HCT116 (cell line): ENCODE results near the gene CUEDC1. TPM values are rescaled to one million over a fixed set of nuclear protein-coding genes. Genes with fewer than 3 reads are reported as not detected.

Experiments used
- ATAC-seq: fragments of 200-7000 bp; cut with Tn5 transposase; 2 replicates; pipeline ENCODE4 v1.9.1; 2020; ENCODE audit warnings: mild to moderate bottlenecking, moderate library complexity
- BruUV-seq: library from RNA; stranded (reverse); fragments of 400-500 nt; replicated peaks from 2 replicates; lab custom pipeline; 2021; lab: Mats Ljungman, UMichigan
- CTCF ChIA-PET: fragments of 300-600 bp; sonication (Branson Sonifier 250); formaldehyde crosslinking; loops from one replicate; lab custom pipeline; 2021; ENCODE audit warnings: antibody characterized with exemption; lab: Charles Lee
- POLR2A ChIA-PET: fragments of 300-600, 350-600 bp; sonication (Branson Sonifier 250); formaldehyde crosslinking; loops from one replicate; lab custom pipeline; 2021; ENCODE audit warnings: antibody characterized with exemption; lab: Charles Lee
- RAD21 ChIA-PET, 2 experiments: fragments of 300-600 bp; sonication (Branson Sonifier 250); formaldehyde crosslinking; loops; one replicate each; lab custom pipeline; 2023; ENCODE audit warnings: low total read pairs in 2 of 2; ENCODE audit not compliant: uncharacterized antibody in 2 of 2, unreplicated experiment in 2 of 2, low non-redundant PET in 1 of 2; lab: Charles Lee
- DNase-seq: peaks from one replicate; pipeline ENCODE4 v3.0.0-alpha.2; 2010; ENCODE audit warnings: low read depth, low spot score
- H2AFZ ChIP-seq: fragments of 200-600 bp; shearing (Covaris generic), sonication (generic); 2 replicates; pipeline ENCODE4 v1.6.1; 2017; ENCODE audit warnings: low read depth, mixed run types, mixed read lengths, antibody characterized with exemption, low read length; ENCODE audit not compliant: poor library complexity, severe bottlenecking
- H3K27ac ChIP-seq: 2 replicates; pipeline ENCODE4 v1.5.1; 2012; ENCODE audit warnings: low read depth, low read length
- H3K27me3 ChIP-seq: fragments of 200-600 bp; sonication (generic); 2 replicates; pipeline ENCODE4 v1.6.1; 2016; ENCODE audit warnings: mixed run types, low read length, mixed read lengths; ENCODE audit not compliant: insufficient read depth
- H3K36me3 ChIP-seq, 2 experiments: fragments of 200-500 bp in 1 of 2; fragments of 200-600 bp in 1 of 2; sonication (Bioruptor generic) in 1 of 2; sonication (generic) in 1 of 2; 2 replicates each; pipeline versions ENCODE4 v1.5.1 to v1.6.1; 2014 to 2016; ENCODE audit warnings: low read length in 2 of 2, inconsistent platforms in 1 of 2, mixed read lengths in 1 of 2, mixed run types in 1 of 2; ENCODE audit not compliant: insufficient read depth in 2 of 2, control insufficient read depth in 1 of 2
- H3K4me1 ChIP-seq, 2 experiments: fragments of 200-600 bp in 1 of 2; sonication (generic) in 1 of 2; 2 replicates each; pipeline versions ENCODE4 v1.5.1 to v1.6.1; 2012 to 2017; ENCODE audit warnings: low read length in 2 of 2, inconsistent platforms in 1 of 2, mild to moderate bottlenecking in 1 of 2, mixed read lengths in 1 of 2, mixed run types in 1 of 2, moderate library complexity in 1 of 2; ENCODE audit not compliant: insufficient read depth in 2 of 2, control insufficient read depth in 1 of 2
- H3K4me2 ChIP-seq: fragments of 200-600 bp; sonication (generic); 2 replicates; pipeline ENCODE4 v1.6.1; 2017; ENCODE audit warnings: mixed run types, low read length, mixed read lengths
- H3K4me3 ChIP-seq, 2 experiments: fragments of 200-600 bp in 1 of 2; sonication (generic) in 1 of 2; replicated peaks in 1 of 2; 2 replicates each; pipeline ENCODE4 v1.5.1; 2011 to 2016; ENCODE audit warnings: low read length in 2 of 2, control low read depth in 1 of 2, low read depth in 1 of 2, mild to moderate bottlenecking in 1 of 2, mixed read lengths in 1 of 2, mixed run types in 1 of 2
- H3K79me2 ChIP-seq: fragments of 200-600 bp; sonication (generic); 2 replicates; pipeline ENCODE4 v1.6.1; 2017; ENCODE audit warnings: mild to moderate bottlenecking, mixed run types, low read length, moderate library complexity, mixed read lengths; ENCODE audit not compliant: insufficient read depth
- H3K9ac ChIP-seq: fragments of 200-600 bp; sonication (generic); 2 replicates; pipeline ENCODE4 v1.6.1; 2016; ENCODE audit warnings: low read length, mixed read lengths
- H3K9me2 ChIP-seq: fragments of 200-600 bp; sonication (generic), shearing (Covaris generic); 2 replicates; pipeline ENCODE4 v1.6.1; 2017; ENCODE audit warnings: mixed run types, mild to moderate bottlenecking, moderate library complexity; ENCODE audit not compliant: insufficient read depth
- H3K9me3 ChIP-seq, 2 experiments: fragments of 200-500 bp in 1 of 2; fragments of 200-600 bp in 1 of 2; sonication (Bioruptor generic) in 1 of 2; sonication (generic) in 1 of 2; 2 replicates each; pipeline ENCODE4 v1.6.1; 2014 to 2017; ENCODE audit warnings: low read length in 2 of 2, mixed read lengths in 2 of 2, inconsistent platforms in 1 of 2, low read depth in 1 of 2, mild to moderate bottlenecking in 1 of 2, mixed run types in 1 of 2, moderate library complexity in 1 of 2; ENCODE audit not compliant: control insufficient read depth in 1 of 2, insufficient read depth in 1 of 2
- H4K20me1 ChIP-seq: fragments of 200-600 bp; sonication (generic), shearing (Covaris generic); 2 replicates; pipeline ENCODE4 v1.6.1; 2017; ENCODE audit warnings: mixed run types, mild to moderate bottlenecking, moderate library complexity; ENCODE audit not compliant: insufficient read depth
- CBX3 ChIP-seq: IDR thresholded peaks from 2 replicates; pipeline ENCODE4 v1.6.1; 2012; ENCODE audit warnings: low read depth
- EGR1 ChIP-seq: IDR thresholded peaks from 2 replicates; pipeline ENCODE4 v1.6.1; 2012; ENCODE audit warnings: low read depth
- ELF1 ChIP-seq: IDR thresholded peaks from 2 replicates; pipeline ENCODE4 v1.6.1; 2012; ENCODE audit warnings: low read depth, borderline replicate concordance
- EZH2 ChIP-seq: fragments of 200-600 bp; sonication (generic); IDR thresholded peaks from 2 replicates; pipeline ENCODE4 v1.6.1; 2017; ENCODE audit warnings: antibody characterized with exemption, mixed run types
- POLR2A ChIP-seq: IDR thresholded peaks from 2 replicates; pipeline ENCODE4 v1.7.0; 2011; ENCODE audit warnings: borderline replicate concordance; ENCODE audit not compliant: insufficient read depth, insufficient read length; ENCODE audit errors: extremely low read depth
- RAD21 ChIP-seq: IDR thresholded peaks from 2 replicates; pipeline ENCODE4 v1.6.1; 2012; ENCODE audit warnings: low read depth, mild to moderate bottlenecking
- SIN3A ChIP-seq: IDR thresholded peaks from 2 replicates; pipeline ENCODE4 v1.6.1; 2012; ENCODE audit warnings: low read depth
- TCF7L2 ChIP-seq: IDR thresholded peaks from 2 replicates; pipeline ENCODE4 v1.7.0; 2011; ENCODE audit warnings: borderline replicate concordance, inconsistent platforms; ENCODE audit not compliant: insufficient read depth, insufficient read length; ENCODE audit errors: extremely low read depth
- intact Hi-C: fragments of 100-400 bp; cut with micrococcal nuclease; formaldehyde crosslinking; loops from 2 replicates; pipeline ENCODE4 v1.10.0; 2022
- total RNA-seq: library from RNA; stranded (reverse); gene quantifications from one replicate; pipeline ENCODE4 v1.2.1, GENCODE V29; 2021; ENCODE audit not compliant: unreplicated experiment
- TF ChIP-seq, protein P1 (sequence below): IDR thresholded peaks from 2 replicates; pipeline ENCODE4 v1.6.1; 2011; ENCODE audit warnings: mild to moderate bottlenecking, low read length, moderate library complexity; ENCODE audit not compliant: insufficient replicate concordance; ENCODE audit errors: extremely low read depth

The CUEDC1 gene
- total RNA-seq, 1 experiment from 2014 or later: 60.2 TPM

DNA sequence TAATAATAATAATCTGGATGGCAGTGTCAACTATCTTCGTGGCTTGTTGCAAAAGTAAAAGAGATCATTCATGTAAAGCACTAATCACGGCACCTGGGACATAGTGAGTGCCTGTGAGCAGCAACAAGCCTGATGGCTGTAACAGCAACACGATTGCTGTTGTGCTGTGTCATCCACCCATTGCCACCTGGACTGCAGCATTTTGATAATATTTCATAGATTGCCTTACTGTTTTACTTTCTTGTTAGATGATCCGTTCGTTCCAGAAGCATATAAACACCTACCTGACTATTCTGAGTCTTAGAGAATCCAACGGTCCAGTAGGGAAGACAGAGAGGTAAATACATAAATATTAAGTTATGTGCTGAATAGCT is 102.3 kb downstream of the CUEDC1 start:
- POLR2A ChIA-PET: no interaction called here
- no TSS peak for BruUV-seq

More for the DNA sequence above, 102.3 kb downstream of the CUEDC1 start:
- DNase-seq: no peak
- no peak overlapping the region for H3K4me3 ChIP-seq
- peaks cover 12 to 43% of the 10 kb centered on the region in 2 experiments for H3K4me1 ChIP-seq
- H3K27ac ChIP-seq: no peak overlapping the region
- no peaks in the 10 kb centered on the region for H3K9me3 ChIP-seq
- RAD21 ChIA-PET: no interaction called here
- no peaks in the 10 kb centered on the region for H4K20me1 ChIP-seq
- H3K27me3 ChIP-seq: no peaks in the 10 kb centered on the region
- no peak overlapping the region for H2AFZ ChIP-seq
- H3K4me2 ChIP-seq: no peak overlapping the region
- H3K36me3 ChIP-seq: peaks cover 1 to 2% of the 10 kb centered on the region in 2 experiments; a peak in 2 of 4 replicates
- CTCF ChIA-PET: interaction anchor here (12.4 kb wide), 1 partner anchor 142 kb away, joined by 288 read pairs; the partner anchor contains the start of gene VEZF1
- no peak for ATAC-seq
- no peaks in the 10 kb centered on the region for H3K9me2 ChIP-seq
- peaks cover 25% of the 10 kb centered on the region for H3K79me2 ChIP-seq
- no peak overlapping the region for H3K9ac ChIP-seq
- intact Hi-C loops: no loop called here
- TF ChIP-seq, protein P1, sequence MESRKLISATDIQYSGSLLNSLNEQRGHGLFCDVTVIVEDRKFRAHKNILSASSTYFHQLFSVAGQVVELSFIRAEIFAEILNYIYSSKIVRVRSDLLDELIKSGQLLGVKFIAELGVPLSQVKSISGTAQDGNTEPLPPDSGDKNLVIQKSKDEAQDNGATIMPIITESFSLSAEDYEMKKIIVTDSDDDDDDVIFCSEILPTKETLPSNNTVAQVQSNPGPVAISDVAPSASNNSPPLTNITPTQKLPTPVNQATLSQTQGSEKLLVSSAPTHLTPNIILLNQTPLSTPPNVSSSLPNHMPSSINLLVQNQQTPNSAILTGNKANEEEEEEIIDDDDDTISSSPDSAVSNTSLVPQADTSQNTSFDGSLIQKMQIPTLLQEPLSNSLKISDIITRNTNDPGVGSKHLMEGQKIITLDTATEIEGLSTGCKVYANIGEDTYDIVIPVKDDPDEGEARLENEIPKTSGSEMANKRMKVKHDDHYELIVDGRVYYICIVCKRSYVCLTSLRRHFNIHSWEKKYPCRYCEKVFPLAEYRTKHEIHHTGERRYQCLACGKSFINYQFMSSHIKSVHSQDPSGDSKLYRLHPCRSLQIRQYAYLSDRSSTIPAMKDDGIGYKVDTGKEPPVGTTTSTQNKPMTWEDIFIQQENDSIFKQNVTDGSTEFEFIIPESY: no peak
- TF ChIP-seq EZH2 (no peak), POLR2A (no peak), ELF1 (no peak), RAD21 (no peak), EGR1 (no peak), SIN3A (no peak), CBX3 (no peak), TCF7L2 (no peak)
- TF ChIP-seq, all 23 proteins: peak for 0
